PC-3 (cell line): Measurements from ENCODE around the gene CNTNAP2. TPM values are rescaled to one million over a fixed set of nuclear protein-coding genes. Genes with fewer than 3 reads are reported as not detected.

ENCODE experiments used
- ATAC-seq: fragments of 200-7000 bp; cut with Tn5 transposase; 2 replicates; pipeline ENCODE4 v1.9.1; 2020; ENCODE audit warnings: mild to moderate bottlenecking, moderate library complexity
- BruUV-seq: library from RNA; stranded (reverse); fragments of 400-500 nt; replicated peaks from 2 replicates; lab custom pipeline; 2021; lab: Mats Ljungman, UMichigan
- CTCF ChIA-PET: fragments of 300-600 bp; sonication (Branson Sonifier 250); formaldehyde crosslinking; loops from one replicate; lab custom pipeline; 2022; ENCODE audit warnings: antibody characterized with exemption; lab: Charles Lee
- POLR2A ChIA-PET: fragments of 300-600 bp; sonication (Branson Sonifier 250); formaldehyde crosslinking; loops from one replicate; lab custom pipeline; 2022; ENCODE audit warnings: antibody characterized with exemption; ENCODE audit not compliant: unreplicated experiment; lab: Charles Lee
- DNase-seq: peaks from one replicate; pipeline ENCODE4 v3.0.0-alpha.2; 2015
- H2AFZ ChIP-seq: fragments of 300-600 bp; sonication (generic); 2 replicates; pipeline ENCODE4 v1.6.0; 2016; ENCODE audit warnings: antibody characterized with exemption, low read length
- H3F3A ChIP-seq: fragments of 300-600 bp; sonication (generic); one replicate; pipeline ENCODE4 v1.6.0; 2017; ENCODE audit warnings: antibody characterized with exemption, low read length, control low read depth, mild to moderate bottlenecking; ENCODE audit not compliant: unreplicated experiment
- H3K27ac ChIP-seq: fragments of 300-600 bp; sonication (generic); 2 replicates; pipeline ENCODE4 v1.5.1; 2016; ENCODE audit warnings: mild to moderate bottlenecking, low read length
- H3K27me3 ChIP-seq: fragments of 300-600 bp; sonication (generic); 2 replicates; pipeline ENCODE4 v1.6.1; 2016; ENCODE audit warnings: low read length, mixed read lengths
- H3K36me3 ChIP-seq: fragments of 300-600 bp; sonication (generic); 2 replicates; pipeline ENCODE4 v1.6.1; 2016; ENCODE audit warnings: low read depth, mixed run types, low read length, mixed read lengths
- H3K4me1 ChIP-seq: fragments of 300-600 bp; sonication (generic); 2 replicates; pipeline ENCODE4 v1.5.1; 2016; ENCODE audit warnings: low read length; ENCODE audit not compliant: insufficient read depth
- H3K4me2 ChIP-seq: fragments of 300-600 bp; sonication (generic); 2 replicates; pipeline ENCODE4 v1.6.0; 2016; ENCODE audit warnings: low read length
- H3K4me3 ChIP-seq: fragments of 300-600 bp; sonication (generic); 2 replicates; pipeline ENCODE4 v1.5.1; 2016; ENCODE audit warnings: mild to moderate bottlenecking, low read length, mixed read lengths
- H3K79me2 ChIP-seq: fragments of 300-600 bp; sonication (generic); 2 replicates; pipeline ENCODE4 v1.6.1; 2017; ENCODE audit warnings: low read length, mixed read lengths
- H3K9ac ChIP-seq: fragments of 300-600 bp; sonication (generic); 2 replicates; pipeline ENCODE4 v1.6.0; 2016; ENCODE audit warnings: mild to moderate bottlenecking, low read length
- H3K9me2 ChIP-seq: fragments of 300-600 bp; sonication (generic); replicated peaks from 2 replicates; pipeline ENCODE4 v1.6.1; 2016; ENCODE audit warnings: mixed run types, low read length, mixed read lengths
- H3K9me3 ChIP-seq: fragments of 300-600 bp; sonication (generic); 2 replicates; pipeline ENCODE4 v1.6.1; 2016; ENCODE audit warnings: low read length, mixed read lengths
- H4K20me1 ChIP-seq: fragments of 300-600 bp; sonication (generic); 2 replicates; pipeline ENCODE4 v1.6.1; 2016; ENCODE audit warnings: low read length, mixed read lengths
- EZH2 ChIP-seq: fragments of 300-600 bp; sonication (generic); IDR thresholded peaks from one replicate; pipeline ENCODE4 v1.6.1; 2017; ENCODE audit warnings: antibody characterized with exemption, mild to moderate bottlenecking, low read length; ENCODE audit not compliant: unreplicated experiment
- EZH2phosphoT487 ChIP-seq: fragments of 300-600 bp; sonication (generic); IDR thresholded peaks from 2 replicates; pipeline ENCODE4 v1.6.1; 2018; ENCODE audit warnings: mild to moderate bottlenecking, antibody characterized with exemption, low read length, borderline replicate concordance
- intact Hi-C: fragments of 100-400 bp; cut with micrococcal nuclease; formaldehyde crosslinking; loops from 2 replicates; pipeline ENCODE4 v1.9.0; 2023
- total RNA-seq: library from RNA; depleted of rRNA; stranded (reverse); fragments of >200 nt; gene quantifications from 2 replicates; pipeline ENCODE4 v1.2.3, GENCODE V29; 2014
- TF ChIP-seq, protein P1 (sequence below): fragments of 300-600 bp; sonication (generic); conservative IDR thresholded peaks from 2 replicates; pipeline ENCODE4 v1.5.1; 2017; ENCODE audit warnings: antibody characterized with exemption, low read depth, mild to moderate bottlenecking, low read length

CNTNAP2 gene
- total RNA-seq, 1 experiment from 2014 or later, result 1.5 TPM

DNA sequence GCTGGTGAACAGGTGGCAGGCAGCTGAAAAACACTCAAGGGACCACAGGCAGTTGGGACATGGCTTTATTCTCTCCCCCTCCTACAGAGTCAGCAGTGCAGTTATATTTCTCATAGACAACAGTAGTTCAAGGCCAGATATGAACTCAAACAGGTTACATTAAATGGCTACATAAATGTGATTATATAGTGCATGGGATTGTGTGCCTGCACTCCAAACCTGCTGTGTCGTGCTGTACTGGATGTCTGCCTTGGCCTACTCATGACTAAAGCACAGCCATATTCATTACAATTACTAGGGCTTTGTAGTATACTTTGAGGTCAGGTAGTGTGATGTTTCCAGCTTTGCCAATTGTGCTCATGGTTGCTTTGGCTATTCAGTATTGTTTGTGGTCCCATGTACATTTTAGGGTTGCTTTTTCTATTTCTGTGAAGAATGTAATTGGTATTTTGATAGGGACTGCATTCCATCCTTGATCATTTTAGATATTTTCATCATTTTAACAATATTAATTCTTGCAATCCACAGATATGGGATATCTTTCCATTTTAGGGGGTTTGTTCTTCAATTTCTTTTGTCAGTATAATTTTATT lies 393.6 kb downstream of the CNTNAP2 start:
- no peak for DNase-seq
- intact Hi-C loops, result no loop called here
- CTCF ChIA-PET, result no interaction called here

DNA sequence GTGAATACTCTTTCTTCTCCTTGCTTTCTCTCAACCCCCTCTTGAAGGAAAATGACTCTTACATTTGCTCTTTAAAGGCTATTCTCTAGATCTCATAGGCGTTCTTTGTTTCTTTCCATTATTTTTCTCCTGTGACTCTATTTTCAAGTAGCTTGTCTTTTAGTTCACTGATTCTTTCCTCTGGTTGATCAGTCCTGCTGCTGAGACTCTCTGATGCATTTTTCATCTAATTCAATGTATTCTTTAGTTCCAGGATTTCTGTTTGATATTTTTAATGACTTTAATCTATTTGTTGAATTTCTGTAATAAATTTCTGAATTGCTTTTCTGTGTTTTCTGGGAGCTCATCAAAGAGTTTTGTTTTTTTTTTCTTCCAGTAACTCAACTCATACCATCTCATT lies 397.7 kb downstream of the CNTNAP2 start:
- Histone ChIP-seq H3K27me3 (no peaks in the 10 kb centered on the region), H3K27ac (no peak overlapping the region), H4K20me1 (no peaks in the 10 kb centered on the region), H3K9me3 (peaks cover 23% of the 10 kb centered on the region), H3K4me1 (no peaks in the 10 kb centered on the region), H3K79me2 (no peaks in the 10 kb centered on the region), H3K9ac (no peak overlapping the region), H3K36me3 (no peaks in the 10 kb centered on the region), H2AFZ (no peak overlapping the region), H3K4me2 (no peak overlapping the region), H3K9me2 (no peaks in the 10 kb centered on the region), H3K4me3 (no peak overlapping the region), H3F3A (no peaks in the 10 kb centered on the region)
- ChIA-PET POLR2A (no interaction called here), CTCF (no interaction called here)
- TF ChIP-seq, protein P1, sequence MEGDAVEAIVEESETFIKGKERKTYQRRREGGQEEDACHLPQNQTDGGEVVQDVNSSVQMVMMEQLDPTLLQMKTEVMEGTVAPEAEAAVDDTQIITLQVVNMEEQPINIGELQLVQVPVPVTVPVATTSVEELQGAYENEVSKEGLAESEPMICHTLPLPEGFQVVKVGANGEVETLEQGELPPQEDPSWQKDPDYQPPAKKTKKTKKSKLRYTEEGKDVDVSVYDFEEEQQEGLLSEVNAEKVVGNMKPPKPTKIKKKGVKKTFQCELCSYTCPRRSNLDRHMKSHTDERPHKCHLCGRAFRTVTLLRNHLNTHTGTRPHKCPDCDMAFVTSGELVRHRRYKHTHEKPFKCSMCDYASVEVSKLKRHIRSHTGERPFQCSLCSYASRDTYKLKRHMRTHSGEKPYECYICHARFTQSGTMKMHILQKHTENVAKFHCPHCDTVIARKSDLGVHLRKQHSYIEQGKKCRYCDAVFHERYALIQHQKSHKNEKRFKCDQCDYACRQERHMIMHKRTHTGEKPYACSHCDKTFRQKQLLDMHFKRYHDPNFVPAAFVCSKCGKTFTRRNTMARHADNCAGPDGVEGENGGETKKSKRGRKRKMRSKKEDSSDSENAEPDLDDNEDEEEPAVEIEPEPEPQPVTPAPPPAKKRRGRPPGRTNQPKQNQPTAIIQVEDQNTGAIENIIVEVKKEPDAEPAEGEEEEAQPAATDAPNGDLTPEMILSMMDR, result no peak
- no peak for TF ChIP-seq EZH2
- TF ChIP-seq EZH2phosphoT487, result no peak
- DNase-seq (no peak), ATAC-seq (no peak)
- BruUV-seq, result no TSS peak
- intact Hi-C loops, result no loop called here

More for the DNA sequence above, 393.6 kb downstream of the CNTNAP2 start:
- H3K27ac ChIP-seq, result no peak overlapping the region
- H2AFZ ChIP-seq, result no peak overlapping the region
- H3F3A ChIP-seq, result no peaks in the 10 kb centered on the region
- no peak overlapping the region for H3K9ac ChIP-seq
- H3K4me3 ChIP-seq, result no peak overlapping the region
- POLR2A ChIA-PET, result no interaction called here
- no peak for ATAC-seq
- TF ChIP-seq EZH2phosphoT487 (no peak), EZH2 (no peak)
- TF ChIP-seq, protein P1, result no peak
- no peaks in the 10 kb centered on the region for H3K4me1 ChIP-seq
- H3K79me2 ChIP-seq, result no peaks in the 10 kb centered on the region
- H4K20me1 ChIP-seq, result no peaks in the 10 kb centered on the region
- H3K27me3 ChIP-seq, result no peaks in the 10 kb centered on the region
- BruUV-seq, result no TSS peak
- no peak overlapping the region for H3K4me2 ChIP-seq
- no peaks in the 10 kb centered on the region for H3K36me3 ChIP-seq
- no peaks in the 10 kb centered on the region for H3K9me2 ChIP-seq
- H3K9me3 ChIP-seq, result peaks cover 23% of the 10 kb centered on the region

DNA sequence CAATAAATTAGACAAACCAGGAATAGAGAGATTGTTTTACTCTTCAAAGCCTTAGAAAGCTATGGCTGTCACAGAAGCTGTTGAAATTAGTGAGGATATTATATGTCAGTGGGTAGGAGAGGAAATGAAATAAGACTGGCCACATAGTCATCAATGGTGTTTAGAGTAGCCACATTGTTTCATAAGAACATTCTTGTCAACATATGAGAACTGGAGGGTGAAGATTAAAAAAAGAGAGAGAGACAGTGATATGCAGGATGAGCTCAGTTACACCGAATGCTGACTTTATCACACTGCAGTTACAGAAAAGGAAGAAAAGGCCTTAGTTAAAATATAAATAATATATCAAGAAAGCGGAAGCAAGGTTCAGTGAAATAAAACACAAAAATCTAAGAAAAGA lies 412.0 kb downstream of the CNTNAP2 start:
- H3K27ac ChIP-seq, result no peak overlapping the region
- no peaks in the 10 kb centered on the region for H3F3A ChIP-seq
- ChIA-PET POLR2A (no interaction called here), CTCF (no interaction called here)
- intact Hi-C loops, result no loop called here
- H3K4me3 ChIP-seq, result no peak overlapping the region
- no peaks in the 10 kb centered on the region for H3K27me3 ChIP-seq
- H3K4me1 ChIP-seq, result no peaks in the 10 kb centered on the region
- no peaks in the 10 kb centered on the region for H3K36me3 ChIP-seq
- no peak overlapping the region for H3K9ac ChIP-seq
- H4K20me1 ChIP-seq, result no peaks in the 10 kb centered on the region
- no peaks in the 10 kb centered on the region for H3K79me2 ChIP-seq
- no peaks in the 10 kb centered on the region for H3K9me3 ChIP-seq
- DNase-seq (no peak), ATAC-seq (no peak)
- H3K9me2 ChIP-seq, result no peaks in the 10 kb centered on the region
- H3K4me2 ChIP-seq, result no peak overlapping the region
- no peak for TF ChIP-seq EZH2
- TF ChIP-seq, protein P1, result no peak
- TF ChIP-seq EZH2phosphoT487, result no peak
- BruUV-seq, result no TSS peak
- no peak overlapping the region for H2AFZ ChIP-seq
